AG08395 (cell line): ENCODE data around the gene KLHL13.
"Not testable (repeated sequence)": the region's sequence is repeated elsewhere in the genome, so short reads cannot be mapped to it uniquely, and the experiment has no call there.

Experiments
- DNase-seq: peaks from one replicate; pipeline ENCODE4 v3.0.0; 2012; ENCODE audit warnings: mixed read lengths, low spot score

Gene KLHL13

GRCh38 chrX:118116713-118117550 is at the start of gene KLHL13:
KLHL13 (minus strand) TSS chrX:118116810; CDS start chrX:118028473, 88,337 bp downstream.
- peak; percentile 51 for DNase-seq

- no peak for DNase-seq
Observed at GRCh38 chrX:118164138-118164537, 47.5 kb upstream of the KLHL13 start.

- no peak for DNase-seq
Observed at GRCh38 chrX:118156953-118157608, 40.5 kb upstream of the KLHL13 start.

GRCh38 chrX:118156254-118156952 is 39.8 kb upstream of the KLHL13 start:
- no peak for DNase-seq

GRCh38 chrX:118153270-118153669 is 36.7 kb upstream of the KLHL13 start:
- DNase-seq: no peak

- no peak for DNase-seq
Observed at GRCh38 chrX:118152721-118153120, 36.1 kb upstream of the KLHL13 start.

- no peak for DNase-seq
Observed at GRCh38 chrX:118148737-118149136, 32.1 kb upstream of the KLHL13 start.

GRCh38 chrX:118147771-118148170 is 31.2 kb upstream of the KLHL13 start:
- not testable (repeated sequence) for DNase-seq

- no peak for DNase-seq
Observed at GRCh38 chrX:118143578-118143977, 27.0 kb upstream of the KLHL13 start.

- no peak for DNase-seq
Observed at GRCh38 chrX:118131336-118131735, 14.7 kb upstream of the KLHL13 start.

- DNase-seq: no peak
Observed at GRCh38 chrX:118129681-118130080, 13.1 kb upstream of the KLHL13 start.

GRCh38 chrX:118128724-118129123 is 12.1 kb upstream of the KLHL13 start:
- no peak for DNase-seq

GRCh38 chrX:118126286-118126685 is 9.7 kb upstream of the KLHL13 start:
- no peak for DNase-seq

GRCh38 chrX:118124243-118124642 is 7.6 kb upstream of the KLHL13 start:
- DNase-seq: not testable (repeated sequence)

GRCh38 chrX:118117741-118118140 is 1.1 kb upstream of the KLHL13 start:
- DNase-seq: no peak

- no peak for DNase-seq
Observed at GRCh38 chrX:118115953-118116712, 477 bp downstream of the KLHL13 start.

GRCh38 chrX:118114971-118115370 is 1.6 kb downstream of the KLHL13 start:
- no peak for DNase-seq

- no peak for DNase-seq
Observed at GRCh38 chrX:118109065-118109464, 7.5 kb downstream of the KLHL13 start.

GRCh38 chrX:118108304-118108703 is 8.3 kb downstream of the KLHL13 start:
- no peak for DNase-seq

- DNase-seq: no peak
Observed at GRCh38 chrX:118100091-118100490, 16.5 kb downstream of the KLHL13 start.

GRCh38 chrX:118088084-118088483 is 28.5 kb downstream of the KLHL13 start:
- no peak for DNase-seq

GRCh38 chrX:118074196-118074595 is 42.4 kb downstream of the KLHL13 start:
- no peak for DNase-seq
